ENCODE results near the gene SYNPO2L. TPM values are rescaled to one million over a fixed set of nuclear protein-coding genes. Genes with fewer than 3 reads are reported as not detected.

The SYNPO2L gene
- total and polyA plus RNA-seq, 2 donors from 2014 or later: 0.15 to 0.38 TPM

- H3K27ac ChIP-seq (ENCODE audit: low read depth in 2 of 2, low read length in 2 of 2): no peak overlapping the region
- H3K4me1 ChIP-seq (ENCODE audit: control insufficient read depth in 2 of 3, insufficient read depth in 2 of 3, low read depth in 1 of 3, low read length in 3 of 3): peaks cover 0 to 4% (median 0%) of the 10 kb centered on the region in 3 donors
- no peak overlapping the region for H3K9ac ChIP-seq (ENCODE audit: low read length in 3 of 3)
- FAIRE-seq (no peak), DNase-seq (no peak)
- no peak overlapping the region for H3K4me3 ChIP-seq (ENCODE audit: low read length in 3 of 3)
- intact Hi-C loops (cut with DNase I): no loop called here
- H3K9me3 ChIP-seq (ENCODE audit: control insufficient read depth in 2 of 3, insufficient read depth in 1 of 3, low read length in 3 of 3): no peaks in the 10 kb centered on the region
- no peaks in the 10 kb centered on the region for H3K27me3 ChIP-seq (ENCODE audit: control insufficient read depth, insufficient read depth, low read length)
- H3K36me3 ChIP-seq (ENCODE audit: control insufficient read depth in 2 of 3, insufficient read depth in 3 of 3, low read length in 3 of 3): no peaks in the 10 kb centered on the region
- TF ChIP-seq CTCF (IDR thresholded peaks at IDR 0.05; ENCODE audit: borderline replicate concordance, extremely low read depth, insufficient read depth): no peak
Observed at GRCh38 chr10:73645251-73645650, 10.6 kb downstream of the SYNPO2L start.

GRCh38 chr10:73644767-73645166 is 11.1 kb downstream of the SYNPO2L start:
- intact Hi-C loops (cut with DNase I): no loop called here
- peaks cover 0 to 4% (median 0%) of the 10 kb centered on the region in 3 donors for H3K4me1 ChIP-seq (ENCODE audit: control insufficient read depth in 2 of 3, insufficient read depth in 2 of 3, low read depth in 1 of 3, low read length in 3 of 3)
- no peak overlapping the region for H3K27ac ChIP-seq (ENCODE audit: low read depth in 2 of 2, low read length in 2 of 2)
- no peaks in the 10 kb centered on the region for H3K9me3 ChIP-seq (ENCODE audit: control insufficient read depth in 2 of 3, insufficient read depth in 1 of 3, low read length in 3 of 3)
- DNase-seq (no peak), FAIRE-seq (no peak)
- H3K4me3 ChIP-seq (ENCODE audit: low read length in 3 of 3): no peak overlapping the region
- no peaks in the 10 kb centered on the region for H3K27me3 ChIP-seq (ENCODE audit: control insufficient read depth, insufficient read depth, low read length)
- no peak for TF ChIP-seq CTCF (IDR thresholded peaks at IDR 0.05; ENCODE audit: borderline replicate concordance, extremely low read depth, insufficient read depth)
- H3K36me3 ChIP-seq (ENCODE audit: control insufficient read depth in 2 of 3, insufficient read depth in 3 of 3, low read length in 3 of 3): no peaks in the 10 kb centered on the region
- no peak overlapping the region for H3K9ac ChIP-seq (ENCODE audit: low read length in 3 of 3)

- peak in 4 of 5 donors; percentile 65 to 86 (median 76) for DNase-seq
- intact Hi-C loops (cut with DNase I): no loop called here
Observed at GRCh38 chr10:73644015-73644743, 11.7 kb downstream of the SYNPO2L start.

More at GRCh38 chr10:73644015-73644743, 11.7 kb downstream of the SYNPO2L start:
- H3K4me1 ChIP-seq (ENCODE audit: control insufficient read depth in 2 of 3, insufficient read depth in 2 of 3, low read depth in 1 of 3, low read length in 3 of 3): peaks cover 0 to 4% (median 0%) of the 10 kb centered on the region in 3 donors
- TF ChIP-seq CTCF (IDR thresholded peaks at IDR 0.05; ENCODE audit: borderline replicate concordance, extremely low read depth, insufficient read depth): peak; percentile 98
- H3K27ac ChIP-seq (ENCODE audit: low read depth in 2 of 2, low read length in 2 of 2): no peak overlapping the region
- H3K9ac ChIP-seq (ENCODE audit: low read length in 3 of 3): no peak overlapping the region
- no peaks in the 10 kb centered on the region for H3K36me3 ChIP-seq (ENCODE audit: control insufficient read depth in 2 of 3, insufficient read depth in 3 of 3, low read length in 3 of 3)
- no peaks in the 10 kb centered on the region for H3K27me3 ChIP-seq (ENCODE audit: control insufficient read depth, insufficient read depth, low read length)
- no peak for FAIRE-seq
- no peak overlapping the region for H3K4me3 ChIP-seq (ENCODE audit: low read length in 3 of 3)
- no peaks in the 10 kb centered on the region for H3K9me3 ChIP-seq (ENCODE audit: control insufficient read depth in 2 of 3, insufficient read depth in 1 of 3, low read length in 3 of 3)
